HuH-7 (cell line): Measurements from ENCODE around the gene SULT1C3.
"Not testable (repeated sequence)": the region's sequence is repeated elsewhere in the genome, so short reads cannot be mapped to it uniquely, and the experiment has no call there.

Experiments used
- DNase-seq: peaks from one replicate; pipeline ENCODE4 v3.0.0; 2011; ENCODE audit warnings: low spot score

SULT1C3 gene

GRCh38 chr2:108244667-108245414 lies 5.1 kb downstream of the SULT1C3 start:
- DNase-seq, result no peak

- DNase-seq, result no peak
These were observed 13.3 kb downstream of the SULT1C3 start for GRCh38 chr2:108253106-108253505.

- DNase-seq, result no peak
These were observed 18.1 kb downstream of the SULT1C3 start for GRCh38 chr2:108257757-108258331.

- DNase-seq, result no peak
These were observed 21.0 kb downstream of the SULT1C3 start for GRCh38 chr2:108260773-108261172.

GRCh38 chr2:108262036-108262435 lies 22.3 kb downstream of the SULT1C3 start:
- DNase-seq, result no peak

- DNase-seq, result no peak
These were observed 23.6 kb downstream of the SULT1C3 start for GRCh38 chr2:108263401-108263800.

GRCh38 chr2:108266218-108266617 lies 26.4 kb downstream of the SULT1C3 start:
- DNase-seq, result no peak

GRCh38 chr2:108267101-108267500 lies 27.3 kb downstream of the SULT1C3 start:
- DNase-seq, result no peak

- DNase-seq, result no peak
These were observed 28.2 kb downstream of the SULT1C3 start for GRCh38 chr2:108268001-108268400.

- no peak for DNase-seq
These were observed 30.6 kb downstream of the SULT1C3 start for GRCh38 chr2:108270346-108270745.

GRCh38 chr2:108270768-108271506 lies 31.2 kb downstream of the SULT1C3 start:
- DNase-seq, result peak; percentile 32

- DNase-seq, result no peak
These were observed 32.0 kb downstream of the SULT1C3 start for GRCh38 chr2:108271691-108272253.

GRCh38 chr2:108278631-108279030 lies 38.9 kb downstream of the SULT1C3 start:
- no peak for DNase-seq

- DNase-seq, result no peak
These were observed 39.7 kb downstream of the SULT1C3 start for GRCh38 chr2:108279468-108279867.

- no peak for DNase-seq
These were observed 40.7 kb downstream of the SULT1C3 start for GRCh38 chr2:108280466-108280865.

- not testable (repeated sequence) for DNase-seq
These were observed 44.8 kb downstream of the SULT1C3 start for GRCh38 chr2:108284566-108284965.

GRCh38 chr2:108285616-108286015 lies 45.8 kb downstream of the SULT1C3 start:
- no peak for DNase-seq

GRCh38 chr2:108287169-108287568 lies 47.4 kb downstream of the SULT1C3 start:
- no peak for DNase-seq

- DNase-seq, result peak; percentile 66
These were observed 48.9 kb downstream of the SULT1C3 start, which contains the start of gene SULT1C2 for GRCh38 chr2:108288534-108289106. Gene SULT1C2, plus strand, starts transcription at chr2:108288895. Its CDS starts 4,773 bp downstream, at chr2:108293668.

- DNase-seq, result no peak
These were observed 54.1 kb downstream of the SULT1C3 start for GRCh38 chr2:108293850-108294249.

GRCh38 chr2:108297436-108298141 lies 57.8 kb downstream of the SULT1C3 start:
- DNase-seq, result no peak

- DNase-seq, result no peak
These were observed 61.8 kb downstream of the SULT1C3 start for GRCh38 chr2:108301558-108301957.
